ENCODE results near the gene DTNBP1. TPM values are rescaled to one million over a fixed set of nuclear protein-coding genes. Genes with fewer than 3 reads are reported as not detected.

The DTNBP1 gene
- total and polyA plus RNA-seq, 2 donors (not counting 1 experiment from before 2014, with no cell fraction given): 9.9 to 13.6 TPM

- no peak for DNase-seq (ENCODE audit: low read depth in 2 of 2)
- TF ChIP-seq EZH2 (IDR thresholded peaks at IDR 0.05; ENCODE audit: low read length, missing control alignments) (no peak), CTCF (conservative IDR thresholded peaks at IDR 0.05 in 1 of 2, IDR thresholded peaks at IDR 0.05 in 1 of 2; ENCODE audit: low read depth in 1 of 2, low read length in 2 of 2) (no peak)
- Histone ChIP-seq H2AFZ (ENCODE audit: low read length) (no peak overlapping the region), H3K9me3 (ENCODE audit: control insufficient read depth, insufficient read depth, low read depth, low read length) (no peaks in the 10 kb centered on the region), H3K9ac (ENCODE audit: insufficient read depth, low read length) (no peak overlapping the region), H3K4me3 (replicated peaks in 1 of 4; ENCODE audit: control extremely low read depth in 1 of 4, insufficient read depth in 1 of 4, low read depth in 3 of 4, low read length in 4 of 4) (no peak overlapping the region), H3K27ac (ENCODE audit: insufficient read depth, low read length) (no peak overlapping the region), H3K4me1 (ENCODE audit: control insufficient read depth, extremely low read depth, insufficient read depth, low read length) (peaks cover 3% of the 10 kb centered on the region), H3K79me2 (ENCODE audit: control insufficient read depth, insufficient read depth, low read length) (no peaks in the 10 kb centered on the region), H3K36me3 (ENCODE audit: control insufficient read depth, insufficient read depth, low read length) (peaks cover 2% of the 10 kb centered on the region), H3K27me3 (ENCODE audit: control insufficient read depth, insufficient read depth, low read length) (no peaks in the 10 kb centered on the region), H3K4me2 (ENCODE audit: extremely low read depth, insufficient read depth, low read length) (no peak overlapping the region), H4K20me1 (ENCODE audit: control insufficient read depth, extremely low read depth, insufficient read depth, low read length) (no peaks in the 10 kb centered on the region)
Observed at GRCh38 chr6:15489261-15489962, 173.4 kb downstream of the DTNBP1 start.

DNA sequence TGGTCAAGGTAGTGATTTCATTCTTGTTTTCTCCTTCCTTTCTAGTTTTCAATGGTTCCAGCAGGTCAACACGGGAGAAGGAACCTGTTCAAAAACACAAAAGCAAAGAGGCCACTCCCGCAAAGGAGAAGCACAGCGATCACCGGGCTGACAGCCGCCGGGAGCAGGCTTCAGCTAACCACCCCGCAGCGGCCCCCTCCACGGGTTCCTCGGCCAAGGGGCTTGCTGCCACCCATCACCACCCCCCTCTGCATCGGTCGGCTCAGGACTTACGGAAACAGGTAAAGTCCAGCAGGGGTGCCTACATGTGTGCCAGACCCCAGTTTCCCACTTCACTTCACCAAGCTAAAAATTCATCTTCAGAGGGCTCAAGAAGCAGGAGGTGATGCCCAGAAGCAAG, 175.6 kb downstream of the DTNBP1 start:
- Histone ChIP-seq H3K27me3 (ENCODE audit: control insufficient read depth, insufficient read depth, low read length) (no peaks in the 10 kb centered on the region), H3K9me3 (ENCODE audit: control insufficient read depth, insufficient read depth, low read depth, low read length) (no peaks in the 10 kb centered on the region), H3K4me2 (ENCODE audit: extremely low read depth, insufficient read depth, low read length) (no peak overlapping the region), H3K27ac (ENCODE audit: insufficient read depth, low read length) (no peak overlapping the region), H3K4me3 (replicated peaks in 1 of 4; ENCODE audit: control extremely low read depth in 1 of 4, insufficient read depth in 1 of 4, low read depth in 3 of 4, low read length in 4 of 4) (no peak overlapping the region), H3K4me1 (ENCODE audit: control insufficient read depth, extremely low read depth, insufficient read depth, low read length) (no peaks in the 10 kb centered on the region), H4K20me1 (ENCODE audit: control insufficient read depth, extremely low read depth, insufficient read depth, low read length) (no peaks in the 10 kb centered on the region), H2AFZ (ENCODE audit: low read length) (no peak overlapping the region), H3K36me3 (ENCODE audit: control insufficient read depth, insufficient read depth, low read length) (peaks cover 2% of the 10 kb centered on the region), H3K79me2 (ENCODE audit: control insufficient read depth, insufficient read depth, low read length) (no peaks in the 10 kb centered on the region), H3K9ac (ENCODE audit: insufficient read depth, low read length) (no peak overlapping the region)
- TF ChIP-seq CTCF (conservative IDR thresholded peaks at IDR 0.05 in 1 of 2, IDR thresholded peaks at IDR 0.05 in 1 of 2; ENCODE audit: low read depth in 1 of 2, low read length in 2 of 2) (no peak), EZH2 (IDR thresholded peaks at IDR 0.05; ENCODE audit: low read length, missing control alignments) (no peak)
- DNase-seq (ENCODE audit: low read depth in 2 of 2): no peak

DNA sequence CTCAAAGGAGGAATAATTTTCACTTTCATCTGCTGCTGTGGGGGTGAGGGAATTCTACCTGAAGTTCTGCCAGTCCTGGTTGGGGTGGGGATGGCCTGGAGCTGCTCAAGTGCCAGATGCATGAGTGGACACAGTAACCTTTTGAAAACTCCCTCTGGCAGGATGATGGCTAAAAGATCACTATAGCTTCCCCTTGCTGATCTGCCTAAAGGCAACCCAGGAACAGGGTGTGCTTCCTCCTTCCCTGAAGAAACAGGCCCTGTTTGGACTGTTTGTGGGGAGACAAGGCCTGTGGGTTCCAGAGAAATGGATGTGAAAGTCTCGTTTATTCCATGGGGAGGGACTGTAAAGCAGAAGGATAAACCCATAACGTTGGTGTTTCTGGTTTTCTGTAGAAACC, 176.9 kb downstream of the DTNBP1 start:
- peaks cover 2% of the 10 kb centered on the region for H3K36me3 ChIP-seq (ENCODE audit: control insufficient read depth, insufficient read depth, low read length)

More for the DNA sequence above, 176.9 kb downstream of the DTNBP1 start:
- no peaks in the 10 kb centered on the region for H3K79me2 ChIP-seq (ENCODE audit: control insufficient read depth, insufficient read depth, low read length)
- DNase-seq (ENCODE audit: low read depth in 2 of 2): no peak
- no peaks in the 10 kb centered on the region for H4K20me1 ChIP-seq (ENCODE audit: control insufficient read depth, extremely low read depth, insufficient read depth, low read length)
- H3K4me2 ChIP-seq (ENCODE audit: extremely low read depth, insufficient read depth, low read length): no peak overlapping the region
- no peaks in the 10 kb centered on the region for H3K4me1 ChIP-seq (ENCODE audit: control insufficient read depth, extremely low read depth, insufficient read depth, low read length)
- H3K27ac ChIP-seq (ENCODE audit: insufficient read depth, low read length): no peak overlapping the region
- H2AFZ ChIP-seq (ENCODE audit: low read length): no peak overlapping the region
- H3K27me3 ChIP-seq (ENCODE audit: control insufficient read depth, insufficient read depth, low read length): no peaks in the 10 kb centered on the region
- no peak overlapping the region for H3K9ac ChIP-seq (ENCODE audit: insufficient read depth, low read length)
- H3K9me3 ChIP-seq (ENCODE audit: control insufficient read depth, insufficient read depth, low read depth, low read length): no peaks in the 10 kb centered on the region
- TF ChIP-seq CTCF (conservative IDR thresholded peaks at IDR 0.05 in 1 of 2, IDR thresholded peaks at IDR 0.05 in 1 of 2; ENCODE audit: low read depth in 1 of 2, low read length in 2 of 2) (no peak), EZH2 (IDR thresholded peaks at IDR 0.05; ENCODE audit: low read length, missing control alignments) (no peak)
- H3K4me3 ChIP-seq (replicated peaks in 1 of 4; ENCODE audit: control extremely low read depth in 1 of 4, insufficient read depth in 1 of 4, low read depth in 3 of 4, low read length in 4 of 4): no peak overlapping the region
